GM12878 (cell line): ENCODE data around the gene FBXO17. TPM values are rescaled to one million over a fixed set of nuclear protein-coding genes. Genes with fewer than 3 reads are reported as not detected.

ENCODE experiments used
- ATAC-seq: fragments of 200-7000 bp; cut with Tn5 transposase; 3 replicates; pipeline ENCODE4 v1.9.1; 2020; ENCODE audit warnings: mild to moderate bottlenecking, moderate library complexity
- BruUV-seq: library from RNA; stranded (reverse); fragments of 400-500 nt; replicated peaks from 2 replicates; lab custom pipeline; 2021; lab: Mats Ljungman, UMichigan
- CTCF ChIA-PET: fragments of 300-600 bp; sonication (Branson Sonifier 250); formaldehyde crosslinking; extraction: SDS; loops from one replicate; lab custom pipeline; 2021; ENCODE audit warnings: inconsistent platforms; lab: Yijun Ruan, JAX
- POLR2A ChIA-PET: fragments of 350-600 bp; formaldehyde crosslinking; extraction: SDS; loops from one replicate; lab custom pipeline; 2021; ENCODE audit warnings: inconsistent platforms; lab: Charles Lee
- RAD21 ChIA-PET: fragments of 300-600 bp; sonication (Branson Sonifier 250); formaldehyde crosslinking; loops from one replicate; lab custom pipeline; 2023; ENCODE audit warnings: antibody characterized with exemption; ENCODE audit not compliant: unreplicated experiment; lab: Charles Lee
- SMC1A ChIA-PET: fragments of 300-600 bp; sonication (Branson Sonifier 250); formaldehyde crosslinking; loops from one replicate; lab custom pipeline; 2023; ENCODE audit not compliant: unreplicated experiment, uncharacterized antibody; lab: Charles Lee
- DNase-seq: peaks from one replicate; pipeline ENCODE4 v3.0.0-alpha.2; 2011; ENCODE audit warnings: low read depth, low spot score
- FAIRE-seq: peaks from 3 replicates; lab custom pipeline; 2011; peaks lifted over from hg19 to GRCh38; lab: Jason Lieb, UNC
- H2AFZ ChIP-seq: 2 replicates; pipeline ENCODE4 v1.6.0; 2011; ENCODE audit warnings: low read depth, low read length, control low read depth; ENCODE audit not compliant: control insufficient read depth
- H3K27ac ChIP-seq: 2 replicates; pipeline ENCODE4 v1.5.1; 2011; ENCODE audit warnings: control low read depth; ENCODE audit not compliant: control insufficient read depth, insufficient read depth
- H3K27me3 ChIP-seq, 2 experiments: replicated peaks in 1 of 2; 2 replicates each; pipeline versions ENCODE4 v1.6.0 to v1.6.1; 2011; ENCODE audit warnings: low read length in 1 of 2; ENCODE audit not compliant: control insufficient read depth in 2 of 2, insufficient read depth in 2 of 2
- H3K36me3 ChIP-seq, 2 experiments: 2 replicates each; pipeline ENCODE4 v1.5.1; 2011; ENCODE audit warnings: low read length in 1 of 2; ENCODE audit not compliant: control insufficient read depth in 2 of 2, insufficient read depth in 2 of 2
- H3K4me1 ChIP-seq: 2 replicates; pipeline ENCODE4 v1.6.1; 2011; ENCODE audit warnings: mild to moderate bottlenecking, low read length, moderate library complexity, mixed read lengths; ENCODE audit not compliant: control insufficient read depth, insufficient read depth
- H3K4me2 ChIP-seq: 2 replicates; pipeline ENCODE4 v1.6.0; 2011; ENCODE audit warnings: control low read depth; ENCODE audit not compliant: control insufficient read depth, insufficient read depth
- H3K4me3 ChIP-seq: fragments of 200-600 bp; sonication (generic); 2 replicates; pipeline ENCODE4 v1.5.1; 2016
- H3K79me2 ChIP-seq: 2 replicates; pipeline ENCODE4 v1.6.0; 2011; ENCODE audit warnings: low read length; ENCODE audit not compliant: control insufficient read depth, insufficient read depth
- H3K9ac ChIP-seq: 2 replicates; pipeline ENCODE4 v1.8.0; 2011; ENCODE audit warnings: low read length, control low read depth, mixed read lengths; ENCODE audit not compliant: control insufficient read depth, insufficient read depth
- H3K9me3 ChIP-seq: replicated peaks from 3 replicates; pipeline ENCODE4 v1.5.1; 2011; ENCODE audit warnings: mild to moderate bottlenecking, low read length; ENCODE audit not compliant: control insufficient read depth, insufficient read depth
- H4K20me1 ChIP-seq: 2 replicates; pipeline ENCODE4 v1.6.0; 2011; ENCODE audit not compliant: control insufficient read depth, insufficient read depth
- EP300 ChIP-seq, 2 experiments: fragments of 150-350 bp in 1 of 2; IDR thresholded peaks; 2 replicates each; pipeline ENCODE4 v1.6.1; 2011 to 2012; ENCODE audit warnings: low read depth in 2 of 2, low read length in 2 of 2, borderline replicate concordance in 1 of 2, improper control_type of control experiment in 1 of 2, inconsistent platforms in 1 of 2; ENCODE audit not compliant: control insufficient read depth in 1 of 2
- LARP7 ChIP-seq: fragments of 450-650 bp; IDR thresholded peaks from 2 replicates; pipeline ENCODE4 v1.6.1; 2017; ENCODE audit warnings: mild to moderate bottlenecking
- MEF2B ChIP-seq: fragments of 450-650 bp; IDR thresholded peaks from 2 replicates; pipeline ENCODE4 v1.6.1; 2018; ENCODE audit warnings: mild to moderate bottlenecking, moderate library complexity; ENCODE audit not compliant: partially characterized antibody, poor library complexity, severe bottlenecking
- whole genome bisulfite sequencing: methylation state at CpG from one replicate; pipeline ENCODE4 v1.1.6; 2016; ENCODE audit warnings: low lambda C conversion rate; ENCODE audit not compliant: insufficient replicate concordance, insufficient coverage; ENCODE audit errors: missing lambda C conversion rate; 5-methylcytosine and 5-hydroxymethylcytosine counted together
- in situ Hi-C: fragments of 300-500 bp; cut with MboI; formaldehyde crosslinking; loops from 9 replicates; pipeline ENCODE4 v1.14.3; 2018; ENCODE audit warnings: mixed read lengths
- intact Hi-C: fragments of 100-400 bp; cut with micrococcal nuclease; formaldehyde crosslinking; loops from one replicate; pipeline ENCODE4 v1.14.2; 2022; ENCODE audit not compliant: unreplicated experiment
- polyA plus RNA-seq, 11 experiments: library from polyadenylated mRNA; depleted of rRNA in 4 of 11; unstranded in 6 of 11; stranded (reverse) in 5 of 11; fragments of >200 nt; fragmentation: Nextera tagmentation in 4 of 11; fragmentation: Illumina TruSeq in 1 of 11; extraction: Ambion mirVana in 4 of 11; extraction: Trizol in 1 of 11; gene quantifications; 1 replicate in 1 of 11; 2 replicates in 10 of 11; pipeline versions ENCODE4 v1.2.1 to v1.2.3, GENCODE V29; 2011 to 2016; ENCODE audit warnings: inconsistent platforms in 2 of 11, missing spikeins in 2 of 11, low read depth in 1 of 11
- total RNA-seq, 4 experiments: library from RNA; depleted of rRNA in 3 of 4; stranded (reverse); fragments of >200 nt in 3 of 4; fragmentation: Illumina TruSeq in 1 of 4; extraction: Trizol in 1 of 4; gene quantifications; 2 replicates each; pipeline versions ENCODE4 v1.2.1 to v1.2.3, GENCODE V29; 2013 to 2021
- TF ChIP-seq, protein P1 (sequence below): fragments of 450-650 bp; IDR thresholded peaks from 2 replicates; pipeline ENCODE4 v1.6.1; 2017; ENCODE audit warnings: mild to moderate bottlenecking

Gene FBXO17
- total and polyA plus RNA-seq, 10 of the 15 experiments (the other 5 are each of a cell fraction or from before 2014, with no cell fraction given) = 2.2 to 11.1 (median 5.3) TPM

GRCh38 chr19:38971672-38972071 is 3.9 kb downstream of the FBXO17 start:
- TF ChIP-seq LARP7 = no peak
- TF ChIP-seq EP300 (IDR thresholded peaks at IDR 0.05; ENCODE audit: borderline replicate concordance in 1 of 2, control insufficient read depth in 1 of 2, low read depth in 2 of 2, low read length in 2 of 2) = no peak
- TF ChIP-seq, protein P1, sequence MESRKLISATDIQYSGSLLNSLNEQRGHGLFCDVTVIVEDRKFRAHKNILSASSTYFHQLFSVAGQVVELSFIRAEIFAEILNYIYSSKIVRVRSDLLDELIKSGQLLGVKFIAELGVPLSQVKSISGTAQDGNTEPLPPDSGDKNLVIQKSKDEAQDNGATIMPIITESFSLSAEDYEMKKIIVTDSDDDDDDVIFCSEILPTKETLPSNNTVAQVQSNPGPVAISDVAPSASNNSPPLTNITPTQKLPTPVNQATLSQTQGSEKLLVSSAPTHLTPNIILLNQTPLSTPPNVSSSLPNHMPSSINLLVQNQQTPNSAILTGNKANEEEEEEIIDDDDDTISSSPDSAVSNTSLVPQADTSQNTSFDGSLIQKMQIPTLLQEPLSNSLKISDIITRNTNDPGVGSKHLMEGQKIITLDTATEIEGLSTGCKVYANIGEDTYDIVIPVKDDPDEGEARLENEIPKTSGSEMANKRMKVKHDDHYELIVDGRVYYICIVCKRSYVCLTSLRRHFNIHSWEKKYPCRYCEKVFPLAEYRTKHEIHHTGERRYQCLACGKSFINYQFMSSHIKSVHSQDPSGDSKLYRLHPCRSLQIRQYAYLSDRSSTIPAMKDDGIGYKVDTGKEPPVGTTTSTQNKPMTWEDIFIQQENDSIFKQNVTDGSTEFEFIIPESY = no peak
- TF ChIP-seq MEF2B = no peak
- peaks cover 8% of the 10 kb centered on the region for H3K4me1 ChIP-seq
- 31% methylated on average over 2 of the region's 2 CpGs for WGBS
- ChIA-PET RAD21 (interaction anchor here (0.6 to 1.4 kb wide), 2 partner anchors 35 to 569 kb away, joined by 3 to 4 read pairs; partner anchors contain the start of gene FAM98C), CTCF (interaction anchor here (0.6 to 2.9 kb wide), 3 partner anchors 9 to 84 kb away, joined by 3 to 17 read pairs (median 4); no protein-coding TSS in a partner anchor), POLR2A (interaction anchor here (0.6 to 3.0 kb wide), 3 partner anchors 9 to 60 kb away, joined by 3 to 10 read pairs (median 3); partner anchors contain the start of gene FBXO27), SMC1A (interaction anchor here (1.3 to 1.7 kb wide), 4 partner anchors 9 to 79 kb away, joined by 3 to 8 read pairs (median 6); no protein-coding TSS in a partner anchor)
- intact Hi-C loops (loop anchor here (10.0 kb wide), 1 partner anchor 433 kb away; the partner anchor contains the start of gene ZFP36), in situ Hi-C loops (no loop called here)
- H3K9ac ChIP-seq = no peak overlapping the region
- no peak overlapping the region for H2AFZ ChIP-seq
- H3K27ac ChIP-seq = no peak overlapping the region
- no peak for DNase-seq
- H3K4me3 ChIP-seq = no peak overlapping the region
- no TSS peak for BruUV-seq
- peaks cover 0 to 3% of the 10 kb centered on the region in 2 experiments; a peak in 2 of 4 replicates for H3K27me3 ChIP-seq
- no peak for FAIRE-seq
- no peaks in the 10 kb centered on the region for H3K79me2 ChIP-seq
- no peak overlapping the region for H3K4me2 ChIP-seq
- H3K9me3 ChIP-seq = no peaks in the 10 kb centered on the region
- H4K20me1 ChIP-seq = no peaks in the 10 kb centered on the region
- H3K36me3 ChIP-seq = no peaks in the 10 kb centered on the region
- no peak for ATAC-seq
